Measurements from ENCODE around the gene TPSAB1. TPM values are rescaled to one million over a fixed set of nuclear protein-coding genes. Genes with fewer than 3 reads are reported as not detected.

TPSAB1 gene
- total RNA-seq, 4 donors from 2014 or later, result 4.3 to 8.6 (median 6.5) TPM

GRCh38 chr16:1260101-1260680 lies 19.7 kb downstream of the TPSAB1 start:
- H3K4me1 ChIP-seq, result peaks cover 0 to 3% of the 10 kb centered on the region in 2 donors
- intact Hi-C loops (cut with DNase I), result no loop called here
- no peak overlapping the region for H3K4me3 ChIP-seq (replicated peaks in 1 of 3)
- no peaks in the 10 kb centered on the region for H3K36me3 ChIP-seq
- 76 to 82% methylated on average over 20 of the region's 36 CpGs for WGBS, 2 donors
- no peak for TF ChIP-seq POLR2A (IDR thresholded peaks at IDR 0.05)
- TF ChIP-seq CTCF (IDR thresholded peaks at IDR 0.05), result no peak
- no peaks in the 10 kb centered on the region for H3K27me3 ChIP-seq
- H3K27ac ChIP-seq, result no peak overlapping the region
- no peak for DNase-seq
- no peaks in the 10 kb centered on the region for H3K9me3 ChIP-seq

GRCh38 chr16:1261131-1261892 lies 20.8 kb downstream of the TPSAB1 start:
- H3K27ac ChIP-seq, result no peak overlapping the region
- H3K27me3 ChIP-seq, result no peaks in the 10 kb centered on the region
- H3K9me3 ChIP-seq, result no peaks in the 10 kb centered on the region
- peaks cover 0 to 3% of the 10 kb centered on the region in 2 donors for H3K4me1 ChIP-seq
- intact Hi-C loops (cut with DNase I), result no loop called here
- H3K4me3 ChIP-seq (replicated peaks in 1 of 3), result no peak overlapping the region
- DNase-seq, result no peak
- no peak for TF ChIP-seq CTCF (IDR thresholded peaks at IDR 0.05)
- TF ChIP-seq POLR2A (IDR thresholded peaks at IDR 0.05), result no peak
- no peaks in the 10 kb centered on the region for H3K36me3 ChIP-seq
- WGBS, 2 donors, result 12 to 35% methylated on average over 6 to 16 of the region's 47 CpGs

GRCh38 chr16:1262210-1262845 lies 21.8 kb downstream of the TPSAB1 start:
- TF ChIP-seq POLR2A (IDR thresholded peaks at IDR 0.05) (no peak), CTCF (IDR thresholded peaks at IDR 0.05) (no peak)
- DNase-seq, result no peak
- WGBS, 2 donors, result 88 to 89% methylated on average over 19 to 32 of the region's 32 CpGs
- Histone ChIP-seq H3K9me3 (no peaks in the 10 kb centered on the region), H3K4me1 (peaks cover 0 to 3% of the 10 kb centered on the region in 2 donors), H3K27me3 (no peaks in the 10 kb centered on the region), H3K36me3 (no peaks in the 10 kb centered on the region), H3K27ac (no peak overlapping the region), H3K4me3 (replicated peaks in 1 of 3) (no peak overlapping the region)
- intact Hi-C loops (cut with DNase I), result no loop called here

- intact Hi-C loops (cut with DNase I), result no loop called here
- Histone ChIP-seq H3K4me3 (replicated peaks in 1 of 3) (no peak overlapping the region), H3K36me3 (no peaks in the 10 kb centered on the region), H3K27ac (no peak overlapping the region), H3K9me3 (no peaks in the 10 kb centered on the region), H3K27me3 (no peaks in the 10 kb centered on the region), H3K4me1 (peaks cover 0 to 3% of the 10 kb centered on the region in 2 donors)
- TF ChIP-seq CTCF (IDR thresholded peaks at IDR 0.05), result no peak
- no peak for TF ChIP-seq POLR2A (IDR thresholded peaks at IDR 0.05)
- 87 to 93% methylated on average over 3 to 6 of the region's 9 CpGs for whole genome bisulfite sequencing, 2 donors
- no peak for DNase-seq
Measured at GRCh38 chr16:1262846-1263221, 22.3 kb downstream of the TPSAB1 start.

Data from thyroid gland (tissue), 4 donors.